ENCODE measurements around the gene PDE4C.

The PDE4C gene

DNA sequence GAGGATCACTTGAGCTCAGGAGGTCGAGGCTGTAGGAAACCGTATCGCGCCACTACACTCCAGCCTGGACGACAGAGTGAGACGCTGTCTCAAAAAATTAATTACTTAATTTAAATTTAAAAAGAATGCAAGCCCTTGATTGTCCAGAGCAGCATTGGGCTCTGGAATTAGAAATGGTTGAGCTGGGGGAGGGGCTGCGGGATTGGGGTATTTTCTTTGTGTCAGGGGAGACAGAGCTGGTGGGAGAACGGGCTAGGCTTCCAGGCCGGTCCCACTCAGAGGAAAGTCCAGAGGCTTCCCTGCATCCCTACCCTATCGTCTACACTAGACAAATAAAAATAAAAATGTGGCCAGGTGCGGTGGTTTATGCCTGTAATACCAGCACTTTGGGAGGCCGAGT is 20.2 kb downstream of the PDE4C start:
- no peak for ATAC-seq
- TF ChIP-seq ZFP3 (CRISPR knock-in tag; IDR thresholded peaks at IDR 0.05), result no peak
- no peak for TF ChIP-seq ZNF8 (CRISPR knock-in tag; IDR thresholded peaks at IDR 0.05)

DNA sequence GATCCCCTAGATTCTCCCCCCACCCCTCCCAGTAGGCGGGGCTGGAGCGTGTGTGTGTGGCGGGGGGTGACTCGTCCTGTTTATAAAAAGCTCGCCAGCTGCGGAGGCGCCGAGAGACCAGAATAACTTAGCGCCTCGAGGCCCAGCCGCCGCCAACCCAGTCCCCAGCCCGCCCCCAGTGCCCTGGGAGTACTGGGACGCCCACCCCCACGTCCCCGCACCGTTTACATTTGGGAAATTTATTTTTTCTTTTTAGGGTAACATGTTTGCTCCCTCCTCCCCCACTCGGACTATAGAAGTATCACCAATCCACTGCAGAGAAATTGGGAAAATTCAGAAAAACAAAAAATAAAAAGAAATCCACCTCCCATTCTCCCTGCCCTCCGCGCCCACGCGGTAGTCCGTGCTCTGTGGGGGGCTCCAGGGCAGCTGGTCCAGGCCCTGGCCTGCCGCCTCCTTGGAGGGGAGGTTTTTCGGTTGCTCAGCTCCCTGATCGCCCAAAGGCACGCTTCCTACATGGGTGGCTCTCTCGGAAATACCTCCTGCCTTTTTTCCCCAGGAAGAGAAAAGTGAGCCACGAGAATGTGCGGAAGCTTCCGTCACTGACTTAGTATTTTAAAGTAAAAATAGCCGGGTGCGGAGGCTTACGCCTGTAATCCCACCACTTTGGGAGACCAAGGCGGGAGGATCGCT is 20.9 kb downstream of the PDE4C start:
- TF ChIP-seq GLIS3 (CRISPR knock-in tag; IDR thresholded peaks at IDR 0.05), result no peak
- no peak for TF ChIP-seq ZNF565 (CRISPR knock-in tag; conservative IDR thresholded peaks at IDR 0.05; ENCODE audit: low read depth)
- TF ChIP-seq, protein P1, sequence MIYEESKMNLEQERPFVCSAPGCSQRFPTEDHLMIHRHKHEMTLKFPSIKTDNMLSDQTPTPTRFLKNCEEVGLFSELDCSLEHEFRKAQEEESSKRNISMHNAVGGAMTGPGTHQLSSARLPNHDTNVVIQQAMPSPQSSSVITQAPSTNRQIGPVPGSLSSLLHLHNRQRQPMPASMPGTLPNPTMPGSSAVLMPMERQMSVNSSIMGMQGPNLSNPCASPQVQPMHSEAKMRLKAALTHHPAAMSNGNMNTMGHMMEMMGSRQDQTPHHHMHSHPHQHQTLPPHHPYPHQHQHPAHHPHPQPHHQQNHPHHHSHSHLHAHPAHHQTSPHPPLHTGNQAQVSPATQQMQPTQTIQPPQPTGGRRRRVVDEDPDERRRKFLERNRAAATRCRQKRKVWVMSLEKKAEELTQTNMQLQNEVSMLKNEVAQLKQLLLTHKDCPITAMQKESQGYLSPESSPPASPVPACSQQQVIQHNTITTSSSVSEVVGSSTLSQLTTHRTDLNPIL (CRISPR knock-in tag; IDR thresholded peaks at IDR 0.05; ENCODE audit: low read depth), result no peak
- no peak for TF ChIP-seq TCF4 (CRISPR knock-in tag; IDR thresholded peaks at IDR 0.05; ENCODE audit: borderline replicate concordance)
- TF ChIP-seq, protein P2, sequence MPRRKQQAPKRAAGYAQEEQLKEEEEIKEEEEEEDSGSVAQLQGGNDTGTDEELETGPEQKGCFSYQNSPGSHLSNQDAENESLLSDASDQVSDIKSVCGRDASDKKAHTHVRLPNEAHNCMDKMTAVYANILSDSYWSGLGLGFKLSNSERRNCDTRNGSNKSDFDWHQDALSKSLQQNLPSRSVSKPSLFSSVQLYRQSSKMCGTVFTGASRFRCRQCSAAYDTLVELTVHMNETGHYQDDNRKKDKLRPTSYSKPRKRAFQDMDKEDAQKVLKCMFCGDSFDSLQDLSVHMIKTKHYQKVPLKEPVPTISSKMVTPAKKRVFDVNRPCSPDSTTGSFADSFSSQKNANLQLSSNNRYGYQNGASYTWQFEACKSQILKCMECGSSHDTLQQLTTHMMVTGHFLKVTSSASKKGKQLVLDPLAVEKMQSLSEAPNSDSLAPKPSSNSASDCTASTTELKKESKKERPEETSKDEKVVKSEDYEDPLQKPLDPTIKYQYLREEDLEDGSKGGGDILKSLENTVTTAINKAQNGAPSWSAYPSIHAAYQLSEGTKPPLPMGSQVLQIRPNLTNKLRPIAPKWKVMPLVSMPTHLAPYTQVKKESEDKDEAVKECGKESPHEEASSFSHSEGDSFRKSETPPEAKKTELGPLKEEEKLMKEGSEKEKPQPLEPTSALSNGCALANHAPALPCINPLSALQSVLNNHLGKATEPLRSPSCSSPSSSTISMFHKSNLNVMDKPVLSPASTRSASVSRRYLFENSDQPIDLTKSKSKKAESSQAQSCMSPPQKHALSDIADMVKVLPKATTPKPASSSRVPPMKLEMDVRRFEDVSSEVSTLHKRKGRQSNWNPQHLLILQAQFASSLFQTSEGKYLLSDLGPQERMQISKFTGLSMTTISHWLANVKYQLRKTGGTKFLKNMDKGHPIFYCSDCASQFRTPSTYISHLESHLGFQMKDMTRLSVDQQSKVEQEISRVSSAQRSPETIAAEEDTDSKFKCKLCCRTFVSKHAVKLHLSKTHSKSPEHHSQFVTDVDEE (CRISPR knock-in tag; IDR thresholded peaks at IDR 0.05), result no peak
- TF ChIP-seq, protein P3, sequence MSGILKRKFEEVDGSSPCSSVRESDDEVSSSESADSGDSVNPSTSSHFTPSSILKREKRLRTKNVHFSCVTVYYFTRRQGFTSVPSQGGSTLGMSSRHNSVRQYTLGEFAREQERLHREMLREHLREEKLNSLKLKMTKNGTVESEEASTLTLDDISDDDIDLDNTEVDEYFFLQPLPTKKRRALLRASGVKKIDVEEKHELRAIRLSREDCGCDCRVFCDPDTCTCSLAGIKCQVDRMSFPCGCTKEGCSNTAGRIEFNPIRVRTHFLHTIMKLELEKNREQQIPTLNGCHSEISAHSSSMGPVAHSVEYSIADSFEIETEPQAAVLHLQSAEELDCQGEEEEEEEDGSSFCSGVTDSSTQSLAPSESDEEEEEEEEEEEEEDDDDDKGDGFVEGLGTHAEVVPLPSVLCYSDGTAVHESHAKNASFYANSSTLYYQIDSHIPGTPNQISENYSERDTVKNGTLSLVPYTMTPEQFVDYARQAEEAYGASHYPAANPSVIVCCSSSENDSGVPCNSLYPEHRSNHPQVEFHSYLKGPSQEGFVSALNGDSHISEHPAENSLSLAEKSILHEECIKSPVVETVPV (CRISPR knock-in tag; IDR thresholded peaks at IDR 0.05), result no peak
- TF ChIP-seq RARB (CRISPR knock-in tag; IDR thresholded peaks at IDR 0.05), result no peak
- TF ChIP-seq PPARA (CRISPR knock-in tag; IDR thresholded peaks at IDR 0.05; ENCODE audit: borderline replicate concordance), result no peak
- peak; percentile 12 for ATAC-seq

DNA sequence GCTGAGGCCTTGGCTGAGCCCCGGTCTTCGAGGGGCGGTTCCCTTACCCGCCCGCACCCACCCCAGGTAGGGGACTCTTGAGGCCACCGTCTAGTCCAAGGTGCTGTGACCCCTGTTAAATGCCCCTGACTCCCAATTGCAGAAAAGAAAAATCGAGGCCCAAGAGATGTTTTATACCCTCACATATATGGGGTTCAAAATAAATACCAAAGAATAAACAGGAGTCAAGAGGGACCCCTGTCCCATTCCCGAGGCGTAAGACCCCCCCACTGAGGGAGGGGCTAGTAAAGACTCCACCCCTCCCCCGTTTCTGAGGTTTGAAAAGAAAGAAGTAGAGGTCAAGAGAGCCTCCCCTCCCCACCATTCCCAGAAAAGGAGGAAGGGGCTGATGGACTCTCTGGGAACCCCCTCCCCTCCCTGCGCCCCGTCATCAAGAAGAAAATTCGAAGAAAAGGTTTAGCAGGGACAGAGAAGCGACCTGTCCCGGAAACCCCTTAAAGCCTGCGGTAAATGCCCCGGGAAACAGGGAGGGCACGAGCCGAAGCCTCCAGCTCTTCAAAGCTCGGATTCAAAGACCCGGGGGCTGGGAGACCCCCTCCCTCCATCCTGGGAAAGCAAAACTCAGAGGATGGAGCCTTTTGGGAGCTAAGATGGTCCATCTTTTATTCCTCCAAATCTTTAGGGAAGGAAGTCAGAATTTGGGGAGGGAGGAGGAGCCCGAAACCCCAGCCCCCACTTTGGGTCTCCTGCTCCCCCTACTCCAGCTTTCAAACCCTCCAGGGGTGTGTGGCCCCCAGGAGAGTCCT is 21.6 kb downstream of the PDE4C start:
- TF ChIP-seq ZNF8 (CRISPR knock-in tag; IDR thresholded peaks at IDR 0.05), result no peak
- TF ChIP-seq, protein P4, sequence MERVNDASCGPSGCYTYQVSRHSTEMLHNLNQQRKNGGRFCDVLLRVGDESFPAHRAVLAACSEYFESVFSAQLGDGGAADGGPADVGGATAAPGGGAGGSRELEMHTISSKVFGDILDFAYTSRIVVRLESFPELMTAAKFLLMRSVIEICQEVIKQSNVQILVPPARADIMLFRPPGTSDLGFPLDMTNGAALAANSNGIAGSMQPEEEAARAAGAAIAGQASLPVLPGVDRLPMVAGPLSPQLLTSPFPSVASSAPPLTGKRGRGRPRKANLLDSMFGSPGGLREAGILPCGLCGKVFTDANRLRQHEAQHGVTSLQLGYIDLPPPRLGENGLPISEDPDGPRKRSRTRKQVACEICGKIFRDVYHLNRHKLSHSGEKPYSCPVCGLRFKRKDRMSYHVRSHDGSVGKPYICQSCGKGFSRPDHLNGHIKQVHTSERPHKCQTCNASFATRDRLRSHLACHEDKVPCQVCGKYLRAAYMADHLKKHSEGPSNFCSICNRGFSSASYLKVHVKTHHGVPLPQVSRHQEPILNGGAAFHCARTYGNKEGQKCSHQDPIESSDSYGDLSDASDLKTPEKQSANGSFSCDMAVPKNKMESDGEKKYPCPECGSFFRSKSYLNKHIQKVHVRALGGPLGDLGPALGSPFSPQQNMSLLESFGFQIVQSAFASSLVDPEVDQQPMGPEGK (CRISPR knock-in tag; IDR thresholded peaks at IDR 0.05; ENCODE audit: borderline replicate concordance), result peak; percentile 82; the same call in 1 of the 2 replicates
- ATAC-seq, result peak; percentile 37

DNA sequence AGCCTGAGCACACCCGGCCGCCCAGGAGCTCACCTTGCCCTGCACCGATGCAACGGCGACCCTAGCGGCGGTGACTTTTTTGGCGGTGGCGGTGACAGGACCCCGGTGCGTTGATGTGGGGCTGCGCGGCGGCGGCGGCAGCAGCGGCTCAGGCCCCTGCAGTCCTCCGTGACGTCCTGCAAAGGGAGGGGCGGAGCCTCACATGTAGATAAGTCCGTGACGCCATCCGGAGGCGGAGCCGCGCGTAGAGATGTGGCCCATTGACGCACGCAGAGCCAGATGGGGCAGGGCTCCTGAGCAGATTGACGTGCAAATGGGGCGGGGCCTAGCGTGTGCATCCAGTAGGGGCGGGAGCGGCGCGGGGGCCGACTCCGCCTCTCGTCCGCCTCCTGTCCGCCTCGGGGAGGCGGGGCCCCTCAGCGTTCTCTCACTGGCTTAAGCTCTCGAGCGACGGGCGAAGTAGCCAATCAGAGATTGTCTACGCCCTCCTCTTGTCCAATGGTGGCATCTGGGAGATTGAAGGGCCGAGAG is 22.3 kb downstream of the PDE4C start, which contains the start of gene RAB3A:
Gene RAB3A (minus strand): TSS at position 180 of the 531 bp plus-strand sequence. CDS start 1,302 bp downstream, outside the sequence.
- TF ChIP-seq BACH2 (CRISPR knock-in tag; IDR thresholded peaks at IDR 0.05; ENCODE audit: borderline replicate concordance) (no peak), OSR1 (CRISPR knock-in tag; IDR thresholded peaks at IDR 0.05) (no peak), ISL1 (CRISPR knock-in tag; IDR thresholded peaks at IDR 0.05) (no peak), ESRRG (CRISPR knock-in tag; IDR thresholded peaks at IDR 0.05) (no peak), ZNF565 (CRISPR knock-in tag; conservative IDR thresholded peaks at IDR 0.05; ENCODE audit: low read depth) (no peak), ZC3H10 (CRISPR knock-in tag; IDR thresholded peaks at IDR 0.05) (no peak)
- TF ChIP-seq, protein P4 (CRISPR knock-in tag; IDR thresholded peaks at IDR 0.05; ENCODE audit: borderline replicate concordance), result no peak
- ATAC-seq, result peak; percentile 96

Measured in SK-N-SH treated with all-trans-retinoic acid at 6 μM for 48 hours (cell line).